ENCODE measurements around the gene ACP1.

Gene ACP1

DNA sequence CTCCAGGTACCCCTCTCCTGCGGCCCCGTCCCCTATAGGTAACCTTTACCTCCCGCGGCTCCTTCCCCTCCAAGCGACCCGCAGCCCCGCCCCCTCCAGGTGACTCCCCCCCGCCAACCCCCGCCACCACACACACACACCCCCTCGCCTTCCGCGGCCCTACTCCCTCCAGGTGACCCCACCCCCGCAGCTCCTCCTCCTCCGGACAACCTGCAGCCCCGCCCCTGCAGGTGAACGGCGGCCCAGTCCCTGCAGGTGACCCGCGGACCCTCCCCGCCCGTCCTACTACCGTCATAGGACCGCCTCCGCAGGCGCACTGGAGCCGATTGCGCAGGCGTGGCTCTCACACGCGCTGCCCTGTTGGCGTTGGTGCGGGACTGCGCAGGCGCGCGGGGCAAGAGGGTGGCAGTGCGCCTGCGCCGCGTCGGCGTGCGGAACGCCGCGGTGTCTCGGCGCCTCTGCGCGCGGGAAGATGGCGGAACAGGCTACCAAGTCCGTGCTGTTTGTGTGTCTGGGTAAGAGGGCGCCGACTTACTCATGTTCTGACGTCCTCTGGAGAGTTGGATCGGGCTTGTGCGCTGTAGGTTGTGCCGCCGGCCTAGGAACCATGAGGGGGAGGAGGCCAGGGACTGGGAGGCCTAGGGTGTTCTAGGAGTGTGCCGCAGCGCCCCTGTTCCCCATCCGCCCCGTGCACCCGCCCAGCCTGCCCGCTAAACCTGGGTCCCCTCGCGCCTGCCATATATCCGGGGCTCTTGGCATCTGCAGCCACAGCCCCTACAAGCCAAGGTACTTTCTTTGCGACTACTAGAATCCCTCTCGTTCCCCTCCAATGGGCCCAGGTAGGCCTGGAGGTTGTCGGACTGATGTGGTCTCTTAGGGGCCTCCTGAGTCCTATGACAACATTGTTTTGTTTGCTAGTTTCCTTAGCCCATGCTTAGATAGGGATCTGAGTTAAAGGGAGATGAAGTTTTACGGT is at the start of gene ACP1:
ACP1 (plus strand) TSS at position 455 of the 976 bp plus-strand sequence; CDS start at position 473, 18 bp downstream.
- DNase-seq = peak; percentile 92 to 93

DNA sequence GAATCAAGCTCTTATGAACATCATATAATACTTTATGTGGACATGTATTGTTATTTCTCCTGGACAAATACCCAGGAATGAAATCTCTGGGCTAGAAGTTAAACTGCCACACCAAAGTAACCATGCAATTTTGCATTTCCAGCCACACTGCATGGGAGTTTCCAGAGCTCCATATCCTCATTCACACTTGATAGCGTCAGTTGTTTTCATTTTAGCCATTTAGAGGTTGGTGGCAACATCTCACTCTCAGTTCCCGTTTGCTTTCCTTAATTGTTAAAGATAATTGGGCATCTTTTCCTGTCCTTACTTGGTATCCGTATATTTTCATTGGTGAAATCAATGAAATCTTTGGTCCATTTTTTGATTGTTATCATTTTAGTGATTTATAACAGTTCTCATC is 48.7 kb upstream of the ACP1 start:
- DNase-seq = no peak

DNA sequence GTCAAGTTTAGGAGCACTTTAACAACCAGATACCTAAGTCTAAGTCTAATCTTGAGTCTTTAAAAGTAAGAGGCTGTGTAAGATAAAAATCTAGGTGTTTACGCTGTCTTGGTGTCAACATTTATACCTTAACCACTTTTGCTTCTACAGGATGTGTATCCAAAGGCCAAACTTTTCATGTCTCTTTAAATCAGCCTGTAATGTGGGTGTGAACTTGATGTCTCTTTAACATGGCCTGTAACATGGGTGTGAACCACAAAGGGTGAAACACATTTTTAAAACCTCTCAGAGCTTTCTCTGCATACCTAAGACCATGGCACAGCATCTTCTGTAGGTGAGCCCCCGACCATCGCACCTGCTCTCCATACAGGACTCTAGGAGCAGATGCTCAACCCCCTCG is 41.3 kb upstream of the ACP1 start:
- no peak for DNase-seq

GRCh38 chr2:223971-224760 is 40.6 kb upstream of the ACP1 start:
- DNase-seq = no peak

DNA sequence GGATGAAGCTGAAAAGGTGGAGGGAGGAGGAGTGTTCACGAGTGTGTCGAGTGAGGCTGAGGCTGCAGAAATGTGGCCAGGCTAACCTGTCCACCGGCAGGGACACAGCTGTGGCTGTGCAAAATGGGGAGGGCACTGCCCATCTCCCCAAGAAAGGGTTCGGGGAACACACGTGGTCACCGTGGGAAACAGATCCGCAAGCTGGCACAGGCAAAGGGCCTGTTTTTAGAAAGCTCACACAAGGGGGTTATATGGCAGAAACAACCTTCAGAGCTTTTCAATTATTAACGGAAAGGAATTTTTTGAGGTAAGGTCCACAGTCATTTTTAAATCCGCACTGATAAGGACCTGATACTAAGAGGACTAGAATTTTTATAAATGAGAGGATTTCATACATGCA is 36.6 kb upstream of the ACP1 start:
- DNase-seq = no peak

DNA sequence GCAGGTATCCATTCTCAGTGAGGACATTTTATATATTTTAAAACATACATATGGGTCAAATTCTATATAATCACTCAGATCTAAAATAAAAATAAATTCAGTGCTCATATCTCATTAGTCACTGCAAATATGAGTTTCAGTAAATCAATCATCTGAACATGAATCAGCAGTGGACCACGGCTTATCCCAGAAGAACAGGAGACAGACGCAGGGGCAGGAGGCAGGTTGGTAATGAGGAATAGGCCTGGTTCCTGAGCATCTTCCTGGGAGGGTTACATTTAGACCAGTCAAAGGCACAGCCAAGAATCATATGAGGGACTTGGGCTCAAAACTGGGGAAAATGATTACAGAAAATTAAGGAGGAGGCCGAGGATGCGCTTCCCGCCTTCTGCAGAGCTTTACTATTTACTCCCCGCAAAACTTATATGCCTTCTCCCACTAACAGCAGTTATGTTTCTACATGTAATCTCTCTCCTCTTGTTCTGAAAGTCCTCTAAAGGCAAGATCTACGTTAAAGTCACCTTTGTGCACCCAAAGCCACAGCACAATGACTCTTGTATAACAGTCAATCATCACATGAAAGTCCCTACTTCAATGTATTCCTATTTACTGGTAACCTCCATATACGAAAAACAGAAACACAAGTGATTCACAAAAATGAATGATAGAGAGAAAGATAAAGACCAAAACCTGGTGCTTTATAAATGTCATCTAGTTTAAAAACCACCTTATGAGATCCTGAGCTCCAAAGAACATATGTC is 36.0 kb upstream of the ACP1 start:
- no peak for DNase-seq

GRCh38 chr2:231521-232185 is 33.1 kb upstream of the ACP1 start:
- no peak for DNase-seq

DNA sequence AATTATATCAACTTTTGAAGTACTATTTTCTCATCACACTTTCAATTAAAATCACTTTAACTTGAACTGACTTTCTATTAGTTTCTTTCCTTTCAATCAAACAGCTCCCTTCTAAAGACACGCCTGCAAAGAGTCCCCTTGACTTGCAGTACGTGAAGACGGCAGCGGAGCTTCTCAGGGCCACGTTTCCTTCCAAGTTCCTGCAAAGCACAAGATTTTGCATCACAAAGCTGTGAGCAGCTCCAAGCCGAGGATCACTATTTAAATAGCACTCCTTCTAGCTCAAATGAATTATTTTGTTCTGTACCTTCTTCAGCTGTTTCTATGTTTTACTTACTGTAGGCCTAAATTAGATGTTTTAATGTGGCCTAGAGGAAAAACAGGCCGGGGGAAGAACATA is 31.7 kb upstream of the ACP1 start:
- no peak for DNase-seq

DNA sequence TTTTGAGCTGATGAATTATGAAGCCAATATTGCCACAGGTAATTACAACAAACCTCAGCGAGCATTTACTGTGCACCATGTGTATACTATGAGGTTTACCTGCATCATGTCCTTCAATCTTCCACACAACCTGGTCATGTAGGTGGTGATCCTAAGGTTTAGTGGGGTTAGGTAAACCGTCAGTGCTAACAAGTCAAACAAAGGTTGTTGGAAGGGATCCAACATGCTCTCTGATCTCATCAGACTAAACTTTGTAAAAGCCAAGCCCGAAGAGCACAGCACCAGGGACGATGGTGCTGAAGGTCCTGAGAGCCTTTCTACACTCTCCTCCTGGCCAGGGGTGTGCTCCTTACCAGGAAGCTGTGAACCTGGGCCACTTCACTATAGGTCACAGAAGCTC is 30.3 kb upstream of the ACP1 start:
- no peak for DNase-seq

DNA sequence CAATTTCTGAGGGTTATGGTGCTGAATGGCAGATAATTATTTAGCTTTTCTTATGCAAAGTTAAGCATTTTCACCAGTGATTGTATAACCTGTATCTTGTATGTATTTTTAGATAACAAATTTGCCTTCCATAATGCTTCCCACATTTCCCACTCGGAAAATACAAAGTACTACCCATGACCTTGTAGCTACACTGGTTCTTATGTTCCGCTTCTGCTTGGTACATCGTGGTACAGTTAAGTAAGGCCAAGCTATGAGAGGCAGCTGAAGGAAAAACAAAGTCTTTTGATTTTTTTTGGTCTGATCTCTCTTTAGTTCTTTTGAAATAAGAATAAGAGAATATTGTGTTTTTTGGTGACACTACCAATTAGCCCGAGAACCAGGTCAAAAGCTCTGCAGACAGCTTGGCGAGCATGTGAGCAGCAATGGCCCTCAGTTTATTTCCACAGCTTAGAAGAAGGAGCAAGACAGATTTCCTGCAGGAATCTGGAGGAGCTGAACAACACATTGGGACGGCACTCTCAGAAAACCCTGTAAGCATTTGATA is 27.7 kb upstream of the ACP1 start:
- no peak for DNase-seq

DNA sequence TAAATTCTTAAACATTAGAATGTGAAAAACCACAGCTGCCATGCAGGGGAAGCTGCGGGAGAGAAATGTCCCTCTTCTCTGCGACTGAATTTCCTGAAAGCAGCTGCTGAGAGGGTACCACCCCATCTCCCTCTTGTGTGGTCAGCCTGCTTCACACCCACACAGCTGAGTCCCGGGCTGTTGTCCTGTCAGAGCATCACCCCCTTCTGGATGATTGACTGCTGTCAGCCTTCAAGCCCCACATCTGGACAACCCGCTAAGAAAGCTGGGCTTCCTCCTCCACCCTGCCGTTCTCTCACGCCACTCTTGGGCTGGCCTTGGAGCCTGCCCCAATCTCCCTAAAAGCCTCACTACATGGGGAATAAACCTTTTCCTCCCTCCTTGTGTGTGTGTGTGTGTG is 26.9 kb upstream of the ACP1 start:
- no peak for DNase-seq

GRCh38 chr2:238431-238830 is 26.3 kb upstream of the ACP1 start:
- no peak for DNase-seq

GRCh38 chr2:238869-239268 is 25.9 kb upstream of the ACP1 start:
- DNase-seq = no peak

GRCh38 chr2:244547-244946 is 20.2 kb upstream of the ACP1 start:
- DNase-seq = no peak

DNA sequence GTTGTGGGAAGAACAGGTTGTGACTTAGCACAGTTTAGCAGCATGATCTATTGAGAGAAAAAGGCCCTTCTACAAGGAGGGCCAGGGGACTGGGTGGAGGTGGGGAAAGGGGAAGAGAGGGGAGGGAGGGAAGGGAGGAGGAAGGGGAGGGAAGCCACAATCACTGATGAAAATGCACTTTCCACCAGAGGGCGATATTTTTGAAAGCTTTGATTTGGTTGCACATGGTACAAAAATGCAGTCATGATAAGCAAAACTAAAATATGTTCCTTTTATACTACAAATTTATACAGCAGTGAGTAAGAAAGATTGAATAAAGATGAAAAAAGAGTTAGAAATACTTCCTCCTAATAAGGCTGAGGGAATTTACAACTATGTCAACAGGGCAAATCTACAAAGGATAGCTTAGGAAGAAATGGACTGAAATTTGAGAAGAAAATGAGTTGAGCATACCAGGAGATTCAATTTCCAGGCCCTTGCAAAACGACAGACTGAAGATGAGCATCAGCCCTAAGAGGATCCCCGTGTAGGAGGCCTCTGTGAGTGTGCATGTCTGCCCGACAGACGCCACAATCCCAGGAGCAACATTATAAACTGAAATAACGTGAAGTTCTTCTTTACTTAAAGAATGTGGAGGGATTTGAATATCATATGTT is 18.1 kb upstream of the ACP1 start:
- DNase-seq = peak in 1 of 2 experiments; percentile 11

GRCh38 chr2:248724-249123 is 16.0 kb upstream of the ACP1 start:
- no peak for DNase-seq

- DNase-seq = no peak
These were observed 15.2 kb upstream of the ACP1 start for GRCh38 chr2:249538-250042.

DNA sequence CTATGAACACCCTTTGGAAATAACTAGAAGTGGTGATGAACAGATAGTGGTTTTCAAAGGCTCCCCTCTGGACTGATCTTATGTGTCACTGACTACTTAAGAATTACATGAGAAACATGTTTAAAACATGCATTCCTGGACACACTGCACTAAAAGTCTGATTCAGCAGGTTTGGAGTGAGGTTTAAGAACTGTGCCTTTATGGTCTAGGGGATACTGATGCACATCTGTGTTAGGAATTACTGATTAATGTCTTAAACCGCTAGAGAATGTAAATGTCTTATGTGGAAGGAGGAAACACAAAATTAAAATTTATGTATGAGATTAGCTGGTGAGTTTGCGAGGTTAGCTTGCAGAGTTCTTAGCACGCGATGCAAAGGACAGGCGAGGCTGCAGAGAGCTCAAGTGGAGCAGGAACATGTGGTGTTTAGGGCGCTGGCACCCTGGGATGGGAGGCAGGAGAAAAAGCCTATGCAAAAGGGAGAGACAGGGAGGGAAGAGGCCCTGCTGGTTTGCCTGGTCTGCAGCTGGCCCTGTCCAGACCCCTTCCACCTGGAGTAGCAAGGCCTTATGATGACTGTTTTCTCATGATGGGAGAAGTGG is 12.6 kb upstream of the ACP1 start:
- no peak for DNase-seq

DNA sequence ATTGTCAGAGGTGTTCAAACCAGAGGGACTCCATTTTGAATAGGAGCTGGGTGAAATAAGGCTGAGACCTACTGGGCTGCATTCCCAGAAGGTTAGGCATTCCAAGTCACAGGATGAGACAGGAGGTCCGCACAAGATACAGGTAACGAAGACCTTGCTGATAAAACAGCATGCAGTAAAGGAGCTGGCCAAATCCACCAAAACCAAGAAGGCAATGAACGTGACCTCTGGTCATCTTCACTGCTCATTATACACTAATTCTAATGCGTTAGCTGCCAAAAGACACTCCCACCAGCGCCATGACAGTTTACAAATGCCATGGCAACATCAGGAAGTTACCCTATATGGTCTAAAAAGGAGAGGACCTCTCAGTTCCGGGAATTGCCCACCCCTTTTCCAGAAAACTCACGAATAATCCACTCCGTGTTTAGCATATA is 11.5 kb upstream of the ACP1 start:
- no peak for DNase-seq

DNA sequence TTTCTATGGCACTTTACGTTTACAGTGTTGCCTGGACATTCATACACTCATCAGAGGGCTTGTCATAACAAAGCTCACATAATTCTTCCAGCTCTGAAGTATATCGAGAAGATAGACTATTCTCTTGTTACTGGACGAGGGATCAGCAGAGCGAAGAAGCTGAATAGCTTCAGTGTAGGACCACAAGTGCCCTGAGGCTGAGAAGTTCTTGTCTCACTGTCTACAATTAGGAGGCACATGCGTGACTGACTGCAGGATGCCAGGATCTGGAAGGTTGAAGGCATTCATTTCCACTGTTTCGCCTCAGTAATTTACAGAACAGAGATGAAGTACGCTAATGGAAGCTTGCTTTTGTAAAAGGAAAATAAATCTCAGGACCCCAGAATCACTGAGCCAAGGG is 10.5 kb upstream of the ACP1 start:
- DNase-seq = no peak

- DNase-seq = no peak
These were observed 9.6 kb upstream of the ACP1 start for GRCh38 chr2:255195-255594.
